ENCODE measurements around the gene CCP110. TPM values are rescaled to one million over a fixed set of nuclear protein-coding genes. Genes with fewer than 3 reads are reported as not detected.

Gene CCP110
- total RNA-seq, 2 donors from 2014 or later, result 13.8 to 20.7 TPM

- Histone ChIP-seq H3K27me3 (replicated peaks; ENCODE audit: insufficient read depth) (no peaks in the 10 kb centered on the region), H3K4me3 (no peak overlapping the region), H3K4me1 (replicated peaks) (no peaks in the 10 kb centered on the region), H3K36me3 (no peaks in the 10 kb centered on the region), H3K9me3 (no peaks in the 10 kb centered on the region), H3K27ac (no peak overlapping the region)
- TF ChIP-seq CTCF (IDR thresholded peaks at IDR 0.05) (no peak), POLR2AphosphoS5 (IDR thresholded peaks at IDR 0.05) (peak; percentile 18), POLR2A (IDR thresholded peaks at IDR 0.05) (no peak)
- intact Hi-C loops (cut with DNase I), result no loop called here
- 52% methylated on average over 10 of the region's 10 CpGs for WGBS
- DNase-seq (ENCODE audit: low spot score), result no peak
These were observed 58.5 kb downstream of the CCP110 start for GRCh38 chr16:19582050-19582831.

- Histone ChIP-seq H3K27ac (no peak overlapping the region), H3K36me3 (no peaks in the 10 kb centered on the region), H3K4me1 (replicated peaks) (no peaks in the 10 kb centered on the region), H3K27me3 (replicated peaks; ENCODE audit: insufficient read depth) (no peaks in the 10 kb centered on the region), H3K9me3 (no peaks in the 10 kb centered on the region), H3K4me3 (no peak overlapping the region)
- 61% methylated on average over 5 of the region's 5 CpGs for WGBS
- DNase-seq (ENCODE audit: low spot score), result peak; percentile 10
- intact Hi-C loops (cut with DNase I), result no loop called here
- TF ChIP-seq CTCF (IDR thresholded peaks at IDR 0.05) (peak in 3 of 4 experiments; percentile 39 to 61 (median 47)), POLR2AphosphoS5 (IDR thresholded peaks at IDR 0.05) (no peak), POLR2A (IDR thresholded peaks at IDR 0.05) (no peak)
These were observed 60.0 kb downstream of the CCP110 start for GRCh38 chr16:19583665-19584300.

- Histone ChIP-seq H3K27ac (no peak overlapping the region), H3K36me3 (no peaks in the 10 kb centered on the region), H3K9me3 (no peaks in the 10 kb centered on the region), H3K27me3 (replicated peaks; ENCODE audit: insufficient read depth) (no peaks in the 10 kb centered on the region), H3K4me1 (replicated peaks) (no peaks in the 10 kb centered on the region), H3K4me3 (no peak overlapping the region)
- intact Hi-C loops (cut with DNase I), result no loop called here
- TF ChIP-seq POLR2AphosphoS5 (IDR thresholded peaks at IDR 0.05) (no peak), POLR2A (IDR thresholded peaks at IDR 0.05) (no peak), CTCF (IDR thresholded peaks at IDR 0.05) (no peak)
- DNase-seq (ENCODE audit: low spot score), result no peak
- 86% methylated on average over 5 of the region's 5 CpGs for WGBS
These were observed 64.9 kb downstream of the CCP110 start for GRCh38 chr16:19588661-19589060.

- Histone ChIP-seq H3K9me3 (no peaks in the 10 kb centered on the region), H3K4me3 (no peak overlapping the region), H3K4me1 (replicated peaks) (no peaks in the 10 kb centered on the region), H3K27ac (no peak overlapping the region), H3K27me3 (replicated peaks; ENCODE audit: insufficient read depth) (no peaks in the 10 kb centered on the region), H3K36me3 (no peaks in the 10 kb centered on the region)
- TF ChIP-seq POLR2AphosphoS5 (IDR thresholded peaks at IDR 0.05), result no peak
- TF ChIP-seq CTCF (IDR thresholded peaks at IDR 0.05), result no peak
- TF ChIP-seq POLR2A (IDR thresholded peaks at IDR 0.05), result no peak
- WGBS, result 91% methylated on average over 5 of the region's 5 CpGs
- DNase-seq (ENCODE audit: low spot score), result no peak
- intact Hi-C loops (cut with DNase I), result no loop called here
These were observed 65.4 kb downstream of the CCP110 start for GRCh38 chr16:19589106-19589505.
